Progenitor cell of endocrine pancreas (in vitro differentiated cells): ENCODE data around the gene IQCK. TPM values are rescaled to one million over a fixed set of nuclear protein-coding genes. Genes with fewer than 3 reads are reported as not detected.

Experiments used
- DNase-seq: peaks from one replicate; pipeline ENCODE4 v3.0.0; 2021; ENCODE audit warnings: low spot score; ENCODE audit not compliant: unreplicated experiment
- H3K27ac Mint-ChIP-seq: 2 replicates; pipeline ENCODE4 v1.8.0; 2021; ENCODE audit warnings: mild to moderate bottlenecking, moderate library complexity, mixed read lengths
- H3K27me3 Mint-ChIP-seq: 2 replicates; pipeline ENCODE4 v1.8.0; 2021; ENCODE audit warnings: mixed read lengths
- H3K36me3 Mint-ChIP-seq: 2 replicates; pipeline ENCODE4 v1.8.0; 2022; ENCODE audit warnings: mixed read lengths; ENCODE audit not compliant: insufficient read depth
- H3K4me1 Mint-ChIP-seq: 2 replicates; pipeline ENCODE4 v1.8.0; 2021; ENCODE audit warnings: low read depth, mixed read lengths
- H3K4me3 Mint-ChIP-seq: 2 replicates; pipeline ENCODE4 v1.8.0; 2021; ENCODE audit warnings: low read depth, mild to moderate bottlenecking, moderate library complexity, mixed read lengths
- H3K9me3 Mint-ChIP-seq: 2 replicates; pipeline ENCODE4 v1.8.0; 2021; ENCODE audit warnings: low read depth, mixed read lengths
- CTCF ChIP-seq: fragments of 200-600 bp; sonication (generic); IDR thresholded peaks from one replicate; pipeline ENCODE4 v1.5.0; 2021; ENCODE audit warnings: antibody characterized with exemption, mild to moderate bottlenecking; ENCODE audit not compliant: unreplicated experiment
- total RNA-seq: library from RNA; stranded (reverse); gene quantifications from 2 replicates; pipeline ENCODE4 v1.2.1, GENCODE V29; 2021

IQCK gene
- total RNA-seq, 1 donor from 2014 or later = 33.2 TPM

GRCh38 chr16:19875900-19876299 lies 157.8 kb downstream of the IQCK start:
- no peaks in the 10 kb centered on the region for H3K27me3 Mint-ChIP-seq
- H3K36me3 Mint-ChIP-seq = peaks cover 16% of the 10 kb centered on the region
- TF ChIP-seq CTCF = no peak
- no peaks in the 10 kb centered on the region for H3K9me3 Mint-ChIP-seq
- H3K4me3 Mint-ChIP-seq = no peak overlapping the region
- H3K4me1 Mint-ChIP-seq = peaks cover 5% of the 10 kb centered on the region
- DNase-seq = no peak
- no peak overlapping the region for H3K27ac Mint-ChIP-seq

- TF ChIP-seq CTCF = no peak
- Mint-ChIP-seq H3K4me3 (no peak overlapping the region), H3K9me3 (no peaks in the 10 kb centered on the region), H3K4me1 (peaks cover 5% of the 10 kb centered on the region), H3K27me3 (no peaks in the 10 kb centered on the region), H3K27ac (no peak overlapping the region), H3K36me3 (peaks cover 15% of the 10 kb centered on the region)
- no peak for DNase-seq
These were observed 158.5 kb downstream of the IQCK start for GRCh38 chr16:19876501-19877059.

- Mint-ChIP-seq H3K27me3 (no peaks in the 10 kb centered on the region), H3K27ac (no peak overlapping the region), H3K4me3 (no peak overlapping the region), H3K9me3 (no peaks in the 10 kb centered on the region), H3K4me1 (peaks cover 18% of the 10 kb centered on the region), H3K36me3 (peaks cover 8% of the 10 kb centered on the region)
- TF ChIP-seq CTCF = no peak
- no peak for DNase-seq
These were observed 160.7 kb downstream of the IQCK start for GRCh38 chr16:19878757-19879156.

GRCh38 chr16:19879241-19879792 lies 161.2 kb downstream of the IQCK start:
- no peak for TF ChIP-seq CTCF
- DNase-seq = no peak
- H3K9me3 Mint-ChIP-seq = no peaks in the 10 kb centered on the region
- no peak overlapping the region for H3K4me3 Mint-ChIP-seq
- H3K27me3 Mint-ChIP-seq = no peaks in the 10 kb centered on the region
- H3K36me3 Mint-ChIP-seq = peaks cover 4% of the 10 kb centered on the region
- peaks cover 18% of the 10 kb centered on the region for H3K4me1 Mint-ChIP-seq
- H3K27ac Mint-ChIP-seq = peak overlapping the region; percentile 57

DNA sequence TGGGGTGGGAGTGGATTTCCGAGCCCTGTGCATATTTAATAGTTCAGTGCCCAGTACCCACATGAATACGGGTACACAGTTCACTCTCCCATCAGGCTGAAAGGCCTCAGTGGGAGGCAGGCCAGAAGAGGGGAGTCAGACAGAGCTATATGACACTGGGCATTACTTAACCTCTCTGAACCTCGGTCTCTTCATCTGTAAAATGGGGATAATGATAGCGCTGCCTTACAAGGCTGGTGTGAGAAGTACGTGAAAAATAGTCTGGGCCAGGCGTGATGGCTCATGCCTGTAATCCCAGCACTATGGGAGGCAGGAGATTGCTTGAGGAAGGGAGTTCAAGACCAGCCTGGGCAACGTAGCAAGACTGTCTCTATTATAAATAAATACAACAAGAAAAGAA lies 163.0 kb downstream of the IQCK start:
- Mint-ChIP-seq H3K27ac (no peak overlapping the region), H3K4me3 (peak overlapping the region; percentile 14), H3K36me3 (peaks cover 4% of the 10 kb centered on the region), H3K4me1 (peaks cover 18% of the 10 kb centered on the region), H3K9me3 (no peaks in the 10 kb centered on the region), H3K27me3 (peaks cover 8% of the 10 kb centered on the region)
- TF ChIP-seq CTCF = no peak
- DNase-seq = no peak
